PC-9 (cell line): ENCODE data around the gene NR2C2.

ENCODE experiments used
- EZH2 ChIP-seq: fragments of 200-600 bp; sonication (generic); IDR thresholded peaks from 2 replicates; pipeline ENCODE4 v1.8.0; 2017; ENCODE audit warnings: antibody characterized with exemption, low read depth
- TF ChIP-seq, protein P1 (sequence below): fragments of 200-600 bp; sonication (generic); conservative IDR thresholded peaks from 2 replicates; pipeline ENCODE4 v1.6.1; 2017; ENCODE audit warnings: mixed run types, antibody characterized with exemption, mild to moderate bottlenecking, moderate library complexity

DNA sequence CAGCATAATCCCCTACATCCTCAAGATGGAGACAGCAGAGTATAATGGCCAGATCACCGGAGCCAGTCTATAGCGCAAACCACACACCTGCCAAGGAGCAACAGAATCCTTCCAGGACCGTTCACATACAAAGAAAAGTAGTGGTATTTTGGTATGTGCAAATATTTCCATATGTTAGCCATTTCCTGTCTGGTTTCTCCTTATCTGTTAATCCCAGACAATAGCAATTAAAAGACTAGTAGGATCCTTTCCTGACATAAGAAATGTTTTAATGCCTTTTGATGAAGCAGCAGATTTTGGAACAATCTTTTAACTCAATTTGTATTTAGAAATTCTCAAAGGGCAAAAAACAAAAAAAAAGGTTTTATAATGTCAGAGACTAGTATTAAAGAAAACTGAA is 95.6 kb downstream of the NR2C2 start:
- TF ChIP-seq, protein P1, sequence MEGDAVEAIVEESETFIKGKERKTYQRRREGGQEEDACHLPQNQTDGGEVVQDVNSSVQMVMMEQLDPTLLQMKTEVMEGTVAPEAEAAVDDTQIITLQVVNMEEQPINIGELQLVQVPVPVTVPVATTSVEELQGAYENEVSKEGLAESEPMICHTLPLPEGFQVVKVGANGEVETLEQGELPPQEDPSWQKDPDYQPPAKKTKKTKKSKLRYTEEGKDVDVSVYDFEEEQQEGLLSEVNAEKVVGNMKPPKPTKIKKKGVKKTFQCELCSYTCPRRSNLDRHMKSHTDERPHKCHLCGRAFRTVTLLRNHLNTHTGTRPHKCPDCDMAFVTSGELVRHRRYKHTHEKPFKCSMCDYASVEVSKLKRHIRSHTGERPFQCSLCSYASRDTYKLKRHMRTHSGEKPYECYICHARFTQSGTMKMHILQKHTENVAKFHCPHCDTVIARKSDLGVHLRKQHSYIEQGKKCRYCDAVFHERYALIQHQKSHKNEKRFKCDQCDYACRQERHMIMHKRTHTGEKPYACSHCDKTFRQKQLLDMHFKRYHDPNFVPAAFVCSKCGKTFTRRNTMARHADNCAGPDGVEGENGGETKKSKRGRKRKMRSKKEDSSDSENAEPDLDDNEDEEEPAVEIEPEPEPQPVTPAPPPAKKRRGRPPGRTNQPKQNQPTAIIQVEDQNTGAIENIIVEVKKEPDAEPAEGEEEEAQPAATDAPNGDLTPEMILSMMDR: no peak
- TF ChIP-seq EZH2: no peak
